SK-N-SH (cell line): ENCODE data around the gene BRD7. TPM values are rescaled to one million over a fixed set of nuclear protein-coding genes. Genes with fewer than 3 reads are reported as not detected.

Experiments used
- CTCF ChIA-PET: fragments of 300-600, 350-600 bp; formaldehyde crosslinking; extraction: SDS; loops from one replicate; lab custom pipeline; 2021; lab: Yijun Ruan, JAX
- POLR2A ChIA-PET: fragments of 350-600 bp; sonication (Branson Sonifier 250); formaldehyde crosslinking; extraction: SDS; loops from one replicate; lab custom pipeline; 2020; ENCODE audit warnings: antibody characterized with exemption, inconsistent platforms; lab: Yijun Ruan, JAX
- DNase-seq: peaks from one replicate; pipeline ENCODE4 v3.0.0; 2012
- H2AFZ ChIP-seq: fragments of 200-600 bp; sonication (generic); 2 replicates; pipeline ENCODE4 v1.8.1; 2016; ENCODE audit warnings: antibody characterized with exemption, mild to moderate bottlenecking, low read depth
- H3F3A ChIP-seq: fragments of 200-600 bp; sonication (generic); replicated peaks from 2 replicates; pipeline ENCODE3; 2016; ENCODE audit warnings: antibody characterized with exemption, mild to moderate bottlenecking; ENCODE audit not compliant: insufficient read depth
- H3K27ac ChIP-seq, 2 experiments: fragments of 200-500 bp in 1 of 2; fragments of 200-600 bp in 1 of 2; sonication (Bioruptor generic) in 1 of 2; sonication (generic), shearing (Covaris generic) in 1 of 2; 2 replicates each; pipeline versions ENCODE4 v1.5.1 to v1.6.1; 2014 to 2016; ENCODE audit warnings: low read depth in 2 of 2, inconsistent platforms in 1 of 2, low read length in 1 of 2, mild to moderate bottlenecking in 1 of 2, mixed read lengths in 1 of 2
- H3K27me3 ChIP-seq: fragments of 200-600 bp; sonication (generic), shearing (Covaris generic); 2 replicates; pipeline ENCODE4 v1.6.1; 2016; ENCODE audit warnings: mixed run types; ENCODE audit not compliant: insufficient read depth
- H3K36me3 ChIP-seq, 2 experiments: fragments of 200-500 bp in 1 of 2; fragments of 200-600 bp in 1 of 2; sonication (Bioruptor generic) in 1 of 2; sonication (generic) in 1 of 2; replicated peaks in 1 of 2; 2 replicates each; pipeline versions ENCODE3 to v1.5.1; 2014 to 2016; ENCODE audit warnings: low read length in 1 of 2, mild to moderate bottlenecking in 1 of 2; ENCODE audit not compliant: insufficient read depth in 2 of 2, control insufficient read depth in 1 of 2
- H3K4me1 ChIP-seq, 2 experiments: fragments of 200-500 bp in 1 of 2; fragments of 200-600 bp in 1 of 2; sonication (Bioruptor generic) in 1 of 2; sonication (generic), shearing (Covaris generic) in 1 of 2; 2 replicates each; pipeline versions ENCODE4 v1.5.1 to v1.6.1; 2014 to 2016; ENCODE audit warnings: low read depth in 1 of 2, low read length in 1 of 2, mixed run types in 1 of 2; ENCODE audit not compliant: insufficient read depth in 2 of 2, control insufficient read depth in 1 of 2
- H3K4me2 ChIP-seq: fragments of 200-600 bp; sonication (generic), shearing (Covaris generic); 2 replicates; pipeline ENCODE4 v1.6.1; 2017; ENCODE audit warnings: mixed run types
- H3K4me3 ChIP-seq, 2 experiments: fragments of 200-500 bp in 1 of 2; fragments of 200-600 bp in 1 of 2; sonication (Bioruptor generic) in 1 of 2; sonication (generic), shearing (Covaris generic) in 1 of 2; 2 replicates each; pipeline versions ENCODE4 v1.5.1 to v1.8.1; 2014 to 2016; ENCODE audit warnings: low read depth in 2 of 2, inconsistent platforms in 1 of 2, low read length in 1 of 2, mild to moderate bottlenecking in 1 of 2, mixed read lengths in 1 of 2, moderate library complexity in 1 of 2
- H3K79me2 ChIP-seq: fragments of 200-600 bp; sonication (generic); 2 replicates; pipeline ENCODE4 v1.8.1; 2017; ENCODE audit warnings: mild to moderate bottlenecking; ENCODE audit not compliant: insufficient read depth
- H3K9ac ChIP-seq: fragments of 200-600 bp; sonication (generic); 2 replicates; pipeline ENCODE4 v1.6.1; 2017; ENCODE audit warnings: mixed run types
- H3K9me2 ChIP-seq: fragments of 200-600 bp; sonication (generic); 2 replicates; pipeline ENCODE4 v1.6.1; 2017; ENCODE audit warnings: mixed run types
- H3K9me3 ChIP-seq: fragments of 200-600 bp; sonication (generic); 2 replicates; pipeline ENCODE4 v1.6.1; 2017; ENCODE audit warnings: mixed run types, mild to moderate bottlenecking, moderate library complexity
- H4K20me1 ChIP-seq: fragments of 200-600 bp; sonication (generic); 2 replicates; pipeline ENCODE4 v1.6.1; 2017; ENCODE audit warnings: mild to moderate bottlenecking, mixed run types; ENCODE audit not compliant: insufficient read depth
- CHD2 ChIP-seq: fragments of 150-350 bp; IDR thresholded peaks from 2 replicates; pipeline ENCODE4 v1.6.1; 2018; ENCODE audit warnings: low read length; ENCODE audit not compliant: partially characterized antibody
- EP300 ChIP-seq, 2 experiments: IDR thresholded peaks; 2 replicates each; pipeline versions ENCODE4 v1.4.0 to v1.6.1; 2012; ENCODE audit warnings: borderline replicate concordance in 1 of 2, low read depth in 1 of 2, low read length in 1 of 2
- EZH2phosphoT487 ChIP-seq: fragments of 200-600 bp; sonication (generic); IDR thresholded peaks from 2 replicates; pipeline ENCODE4 v1.6.1; 2017; ENCODE audit warnings: low read depth, mixed run types, mild to moderate bottlenecking, antibody characterized with exemption, moderate library complexity, borderline replicate concordance
- GATA2 ChIP-seq: sonication (generic); formaldehyde crosslinking; IDR thresholded peaks from 2 replicates; pipeline ENCODE4 v1.5.0; 2020; ENCODE audit warnings: mild to moderate bottlenecking, missing genetic modification reagents
- JUND ChIP-seq: IDR thresholded peaks from 2 replicates; pipeline ENCODE4 v1.4.0; 2012
- MAX ChIP-seq: IDR thresholded peaks from 2 replicates; pipeline ENCODE4 v1.4.0; 2012; ENCODE audit warnings: low read depth
- MEF2A ChIP-seq: IDR thresholded peaks from 2 replicates; pipeline ENCODE4 v1.4.0; 2012; ENCODE audit warnings: low read depth, borderline replicate concordance
- MXI1 ChIP-seq: IDR thresholded peaks from 2 replicates; pipeline ENCODE4 v1.6.1; 2012; ENCODE audit warnings: mild to moderate bottlenecking, low read depth, low read length, improper control_type of control experiment
- NFIC ChIP-seq: IDR thresholded peaks from 2 replicates; pipeline ENCODE4 v1.4.0; 2012; ENCODE audit warnings: borderline replicate concordance
- NRF1 ChIP-seq: IDR thresholded peaks from 2 replicates; pipeline ENCODE4 v1.6.1; 2012; ENCODE audit warnings: low read depth, mild to moderate bottlenecking, low read length
- PBX3 ChIP-seq: IDR thresholded peaks from 2 replicates; pipeline ENCODE4; 2012
- POLR2AphosphoS5 ChIP-seq: IDR thresholded peaks from 2 replicates; pipeline ENCODE4 v1.6.1; 2012; ENCODE audit warnings: low read depth, low read length
- RAD21 ChIP-seq: IDR thresholded peaks from 2 replicates; pipeline ENCODE4 v1.6.1; 2012; ENCODE audit warnings: mild to moderate bottlenecking, low read length
- RCOR1 ChIP-seq: fragments of 150-350 bp; IDR thresholded peaks from 2 replicates; pipeline ENCODE4 v1.6.1; 2017; ENCODE audit warnings: antibody characterized with exemption, low read length
- SIN3A ChIP-seq: IDR thresholded peaks from 2 replicates; pipeline ENCODE4 v1.6.1; 2012; ENCODE audit warnings: low read depth, mild to moderate bottlenecking, low read length, moderate library complexity, borderline replicate concordance
- TAF1 ChIP-seq: IDR thresholded peaks from 2 replicates; pipeline ENCODE4 v1.6.1; 2012; ENCODE audit warnings: low read depth, mild to moderate bottlenecking, low read length, moderate library complexity, borderline replicate concordance
- TCF12 ChIP-seq: IDR thresholded peaks from 2 replicates; pipeline ENCODE4 v1.4.0; 2012
- USF2 ChIP-seq: fragments of 150-350 bp; IDR thresholded peaks from 2 replicates; pipeline ENCODE4 v1.6.1; 2017; ENCODE audit warnings: antibody characterized with exemption, low read length, low read depth, borderline replicate concordance
- WGBS: methylation state at CpG from one replicate; pipeline ENCODE4 v1.1.6; 2017; ENCODE audit warnings: low lambda C conversion rate; 5-methylcytosine and 5-hydroxymethylcytosine counted together
- polyA plus RNA-seq, 3 experiments: library from polyadenylated mRNA; depleted of rRNA; stranded (reverse); fragments of >200 nt; gene quantifications; 2 replicates each; pipeline ENCODE4 v1.2.3, GENCODE V29; 2012
- TF ChIP-seq, protein P1 (sequence below): IDR thresholded peaks from 2 replicates; pipeline ENCODE4 v1.4.0; 2012; ENCODE audit warnings: low read depth, borderline replicate concordance
- TF ChIP-seq, protein P2 (sequence below): IDR thresholded peaks from 2 replicates; pipeline ENCODE4 v1.6.1; 2012; ENCODE audit warnings: mild to moderate bottlenecking, low read depth, low read length, moderate library complexity

BRD7 gene
- polyA plus RNA-seq, 1 of the 3 experiments (the other 2 are of a cell fraction), result 32.9 TPM

DNA sequence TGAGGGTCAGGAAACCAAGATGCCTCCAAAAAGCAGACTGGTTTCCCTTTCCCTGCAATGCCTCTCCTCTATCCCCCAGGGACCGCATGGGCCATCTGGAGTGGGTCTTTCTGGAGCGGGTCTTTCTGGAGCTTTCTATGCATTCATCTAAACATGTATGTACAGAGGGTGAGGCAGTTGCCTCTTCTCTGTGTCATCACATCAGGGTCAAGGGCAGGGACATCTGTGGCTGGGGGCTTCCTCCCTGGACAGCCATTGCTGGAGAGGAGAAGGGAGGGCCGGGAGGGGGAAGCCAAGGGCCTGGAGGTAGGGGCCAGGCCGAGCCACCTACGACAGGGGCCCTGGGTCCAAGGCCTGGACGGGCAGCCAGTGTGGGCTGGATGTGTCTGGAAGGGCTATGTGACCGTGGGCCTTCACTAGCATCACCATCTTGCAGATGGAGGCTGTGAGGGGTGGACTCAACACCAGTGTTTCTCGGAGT is 101.6 kb downstream of the BRD7 start:
- peak overlapping the region; percentile 81; the same call in 1 of the 2 replicates for H2AFZ ChIP-seq
- peaks cover 17% of the 10 kb centered on the region for H3K79me2 ChIP-seq
- H3K9ac ChIP-seq, result peak overlapping the region; percentile 66
- ChIA-PET POLR2A (interaction anchor here (1.4 kb wide), 1 partner anchor 17 kb away, joined by 5 read pairs; no protein-coding TSS in a partner anchor), CTCF (interaction anchor here (1.1 to 1.6 kb wide), 3 partner anchors 15 to 93 kb away, joined by 3 read pairs; no protein-coding TSS in a partner anchor)
- no peaks in the 10 kb centered on the region for H4K20me1 ChIP-seq
- peaks cover 3% of the 10 kb centered on the region for H3F3A ChIP-seq
- TF ChIP-seq NRF1, result no peak
- no peak for TF ChIP-seq EP300 (IDR thresholded peaks at IDR 0.05; ENCODE audit: borderline replicate concordance in 1 of 2, low read depth in 1 of 2, low read length in 1 of 2)
- TF ChIP-seq CHD2, result no peak
- TF ChIP-seq MEF2A, result no peak
- TF ChIP-seq TAF1, result no peak
- TF ChIP-seq PBX3, result no peak
- TF ChIP-seq JUND, result no peak
- no peak for TF ChIP-seq USF2
- no peak for TF ChIP-seq POLR2AphosphoS5
- TF ChIP-seq MAX, result no peak
- TF ChIP-seq RAD21, result no peak
- TF ChIP-seq RCOR1, result no peak
- TF ChIP-seq, protein P1, sequence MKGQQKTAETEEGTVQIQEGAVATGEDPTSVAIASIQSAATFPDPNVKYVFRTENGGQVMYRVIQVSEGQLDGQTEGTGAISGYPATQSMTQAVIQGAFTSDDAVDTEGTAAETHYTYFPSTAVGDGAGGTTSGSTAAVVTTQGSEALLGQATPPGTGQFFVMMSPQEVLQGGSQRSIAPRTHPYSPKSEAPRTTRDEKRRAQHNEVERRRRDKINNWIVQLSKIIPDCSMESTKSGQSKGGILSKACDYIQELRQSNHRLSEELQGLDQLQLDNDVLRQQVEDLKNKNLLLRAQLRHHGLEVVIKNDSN, result no peak
- no peak for TF ChIP-seq MXI1
- TF ChIP-seq TCF12, result no peak
- no peak for TF ChIP-seq GATA2 (CRISPR knock-in tag)
- TF ChIP-seq, protein P2, sequence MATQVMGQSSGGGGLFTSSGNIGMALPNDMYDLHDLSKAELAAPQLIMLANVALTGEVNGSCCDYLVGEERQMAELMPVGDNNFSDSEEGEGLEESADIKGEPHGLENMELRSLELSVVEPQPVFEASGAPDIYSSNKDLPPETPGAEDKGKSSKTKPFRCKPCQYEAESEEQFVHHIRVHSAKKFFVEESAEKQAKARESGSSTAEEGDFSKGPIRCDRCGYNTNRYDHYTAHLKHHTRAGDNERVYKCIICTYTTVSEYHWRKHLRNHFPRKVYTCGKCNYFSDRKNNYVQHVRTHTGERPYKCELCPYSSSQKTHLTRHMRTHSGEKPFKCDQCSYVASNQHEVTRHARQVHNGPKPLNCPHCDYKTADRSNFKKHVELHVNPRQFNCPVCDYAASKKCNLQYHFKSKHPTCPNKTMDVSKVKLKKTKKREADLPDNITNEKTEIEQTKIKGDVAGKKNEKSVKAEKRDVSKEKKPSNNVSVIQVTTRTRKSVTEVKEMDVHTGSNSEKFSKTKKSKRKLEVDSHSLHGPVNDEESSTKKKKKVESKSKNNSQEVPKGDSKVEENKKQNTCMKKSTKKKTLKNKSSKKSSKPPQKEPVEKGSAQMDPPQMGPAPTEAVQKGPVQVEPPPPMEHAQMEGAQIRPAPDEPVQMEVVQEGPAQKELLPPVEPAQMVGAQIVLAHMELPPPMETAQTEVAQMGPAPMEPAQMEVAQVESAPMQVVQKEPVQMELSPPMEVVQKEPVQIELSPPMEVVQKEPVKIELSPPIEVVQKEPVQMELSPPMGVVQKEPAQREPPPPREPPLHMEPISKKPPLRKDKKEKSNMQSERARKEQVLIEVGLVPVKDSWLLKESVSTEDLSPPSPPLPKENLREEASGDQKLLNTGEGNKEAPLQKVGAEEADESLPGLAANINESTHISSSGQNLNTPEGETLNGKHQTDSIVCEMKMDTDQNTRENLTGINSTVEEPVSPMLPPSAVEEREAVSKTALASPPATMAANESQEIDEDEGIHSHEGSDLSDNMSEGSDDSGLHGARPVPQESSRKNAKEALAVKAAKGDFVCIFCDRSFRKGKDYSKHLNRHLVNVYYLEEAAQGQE, result no peak
- TF ChIP-seq EZH2phosphoT487, result no peak
- no peak for TF ChIP-seq SIN3A
- TF ChIP-seq NFIC, result no peak
- peak overlapping the region in 1 of 2 experiments; percentile 64; a peak in 2 of 4 replicates for H3K4me3 ChIP-seq
- H3K4me2 ChIP-seq, result peak overlapping the region; percentile 85
- peaks cover 18 to 37% of the 10 kb centered on the region in 2 experiments; a peak in 3 of 4 replicates for H3K4me1 ChIP-seq
- no peaks in the 10 kb centered on the region for H3K36me3 ChIP-seq
- H3K27me3 ChIP-seq, result no peaks in the 10 kb centered on the region
- no peaks in the 10 kb centered on the region for H3K9me2 ChIP-seq
- 93% methylated on average over 8 of the region's 8 CpGs for WGBS
- no peaks in the 10 kb centered on the region for H3K9me3 ChIP-seq
- peak overlapping the region; percentile 50 to 82 for H3K27ac ChIP-seq
- DNase-seq, result peak; percentile 60
